ENCODE measurements around the gene CACNA1D.
A peak's percentile ranks its signal among the peaks of the same experiment; 100 is the strongest.
"Not testable (repeated sequence)": the region's sequence is repeated elsewhere in the genome, so short reads cannot be mapped to it uniquely, and the experiment has no call there.

Gene CACNA1D

GRCh38 chr3:53626876-53627275 is 132.5 kb downstream of the CACNA1D start:
- DNase-seq (ENCODE audit: low read depth) = no peak
- H3K4me3 ChIP-seq (ENCODE audit: low read length) = no peak overlapping the region
- TF ChIP-seq CTCF (conservative IDR thresholded peaks at IDR 0.05; ENCODE audit: low read depth, low read length) = no peak

- TF ChIP-seq CTCF (conservative IDR thresholded peaks at IDR 0.05; ENCODE audit: low read depth, low read length) = no peak
- no peak overlapping the region for H3K4me3 ChIP-seq (ENCODE audit: low read length)
- no peak for DNase-seq (ENCODE audit: low read depth)
These were observed 134.4 kb downstream of the CACNA1D start for GRCh38 chr3:53628536-53629401.

GRCh38 chr3:53629402-53629723 is 135.0 kb downstream of the CACNA1D start:
- TF ChIP-seq CTCF (conservative IDR thresholded peaks at IDR 0.05; ENCODE audit: low read depth, low read length) = no peak
- H3K4me3 ChIP-seq (ENCODE audit: low read length) = no peak overlapping the region
- DNase-seq (ENCODE audit: low read depth) = no peak

GRCh38 chr3:53630547-53630946 is 136.1 kb downstream of the CACNA1D start:
- peak; percentile 83 for DNase-seq (ENCODE audit: low read depth)
- H3K4me3 ChIP-seq (ENCODE audit: low read length) = no peak overlapping the region
- TF ChIP-seq CTCF (conservative IDR thresholded peaks at IDR 0.05; ENCODE audit: low read depth, low read length) = no peak

GRCh38 chr3:53633197-53633787 is 138.9 kb downstream of the CACNA1D start:
- H3K4me3 ChIP-seq (ENCODE audit: low read length) = no peak overlapping the region
- no peak for DNase-seq (ENCODE audit: low read depth)
- TF ChIP-seq CTCF (conservative IDR thresholded peaks at IDR 0.05; ENCODE audit: low read depth, low read length) = no peak

- no peak for DNase-seq (ENCODE audit: low read depth)
- H3K4me3 ChIP-seq (ENCODE audit: low read length) = no peak overlapping the region
- TF ChIP-seq CTCF (conservative IDR thresholded peaks at IDR 0.05; ENCODE audit: low read depth, low read length) = no peak
These were observed 140.6 kb downstream of the CACNA1D start for GRCh38 chr3:53635041-53635440.

GRCh38 chr3:53638806-53639205 is 144.4 kb downstream of the CACNA1D start:
- not testable (repeated sequence) for H3K4me3 ChIP-seq (ENCODE audit: low read length); DNase-seq (ENCODE audit: low read depth)
